ENCODE data around the gene FMC1.

The FMC1 gene

DNA sequence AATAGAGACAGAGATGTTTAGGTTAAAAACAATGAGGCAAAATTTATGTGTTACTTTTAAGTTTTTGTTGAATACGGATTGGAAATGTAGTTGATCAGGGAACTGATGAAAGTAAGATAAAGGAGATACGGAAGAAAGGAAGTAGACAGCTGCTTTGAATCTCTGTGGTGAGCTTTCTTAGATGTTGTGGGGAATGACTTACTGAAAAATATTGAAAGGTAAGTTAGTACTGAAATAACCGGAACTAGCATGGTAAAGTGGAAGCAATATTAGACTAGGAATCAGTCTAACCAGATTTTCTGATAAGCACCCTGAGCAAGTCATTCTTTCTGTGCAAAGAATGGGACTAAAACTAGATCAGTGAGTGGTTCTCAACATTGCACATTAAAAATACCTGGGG is 53.4 kb downstream of the FMC1 start:
- Histone ChIP-seq H3K4me1 (ENCODE audit: control insufficient read depth, insufficient read depth, low read length) (no peaks in the 10 kb centered on the region), H3K4me3 (ENCODE audit: low read length) (no peak overlapping the region), H3K9ac (ENCODE audit: low read length) (no peak overlapping the region), H3K9me3 (ENCODE audit: control insufficient read depth, low read length) (no peaks in the 10 kb centered on the region), H3K36me3 (ENCODE audit: control insufficient read depth, insufficient read depth, low read length) (no peaks in the 10 kb centered on the region), H3K27me3 (ENCODE audit: control insufficient read depth, insufficient read depth, low read length) (no peaks in the 10 kb centered on the region)
